ENCODE measurements around the gene SYTL1. TPM values are rescaled to one million over a fixed set of nuclear protein-coding genes. Genes with fewer than 3 reads are reported as not detected.

SYTL1 gene
- polyA plus RNA-seq, 1 donor from 2014 or later: not detected

- H3K9me2 ChIP-seq (ENCODE audit: insufficient read depth, low read length): no peaks in the 10 kb centered on the region
- H3K4me3 ChIP-seq (ENCODE audit: low read length): no peak overlapping the region
- peaks cover 8% of the 10 kb centered on the region for H3K79me2 ChIP-seq (replicated peaks; ENCODE audit: insufficient read depth, low read length)
- TF ChIP-seq TAF1 (IDR thresholded peaks at IDR 0.05; ENCODE audit: low read depth): no peak
- no peaks in the 10 kb centered on the region for H4K20me1 ChIP-seq (ENCODE audit: insufficient read depth)
- no peaks in the 10 kb centered on the region for H3K27me3 ChIP-seq (ENCODE audit: insufficient read depth, low read depth, low read length)
- no peaks in the 10 kb centered on the region for H3K36me3 ChIP-seq (ENCODE audit: insufficient read depth, low read length)
- no peak overlapping the region for H3K4me2 ChIP-seq (ENCODE audit: low read length)
- H3K9ac ChIP-seq (ENCODE audit: low read length): no peak overlapping the region
- H3F3A ChIP-seq (ENCODE audit: insufficient read depth, low read length, poor library complexity, severe bottlenecking): no peaks in the 10 kb centered on the region
- H2AFZ ChIP-seq (ENCODE audit: low read depth, low read length): no peak overlapping the region
- H3K27ac ChIP-seq (ENCODE audit: low read length): no peak overlapping the region
- no peaks in the 10 kb centered on the region for H3K9me3 ChIP-seq (ENCODE audit: low read length)
Observed at GRCh38 chr1:27318136-27318535, 23.7 kb upstream of the SYTL1 start.

- H3K9me3 ChIP-seq (ENCODE audit: low read length): no peaks in the 10 kb centered on the region
- no peaks in the 10 kb centered on the region for H3K27me3 ChIP-seq (ENCODE audit: insufficient read depth, low read depth, low read length)
- no peak overlapping the region for H3K27ac ChIP-seq (ENCODE audit: low read length)
- no peak overlapping the region for H3K4me3 ChIP-seq (ENCODE audit: low read length)
- no peaks in the 10 kb centered on the region for H4K20me1 ChIP-seq (ENCODE audit: insufficient read depth)
- no peaks in the 10 kb centered on the region for H3F3A ChIP-seq (ENCODE audit: insufficient read depth, low read length, poor library complexity, severe bottlenecking)
- H3K9me2 ChIP-seq (ENCODE audit: insufficient read depth, low read length): no peaks in the 10 kb centered on the region
- H3K4me2 ChIP-seq (ENCODE audit: low read length): no peak overlapping the region
- TF ChIP-seq EZH2 (IDR thresholded peaks at IDR 0.05; ENCODE audit: borderline replicate concordance, insufficient read depth, low read length, poor library complexity, severe bottlenecking) (no peak), REST (IDR thresholded peaks at IDR 0.05; ENCODE audit: borderline replicate concordance) (no peak), POLR2AphosphoS5 (IDR thresholded peaks at IDR 0.05) (no peak), TAF1 (IDR thresholded peaks at IDR 0.05; ENCODE audit: low read depth) (no peak), SMC3 (conservative IDR thresholded peaks at IDR 0.05; ENCODE audit: poor library complexity) (no peak), RAD21 (conservative IDR thresholded peaks at IDR 0.05) (no peak), CTCF (IDR thresholded peaks at IDR 0.05; ENCODE audit: poor library complexity, severe bottlenecking) (no peak), EP300 (conservative IDR thresholded peaks at IDR 0.05; ENCODE audit: poor library complexity, severe bottlenecking) (no peak), MXI1 (conservative IDR thresholded peaks at IDR 0.05; ENCODE audit: poor library complexity, severe bottlenecking) (no peak)
- no peak overlapping the region for H3K9ac ChIP-seq (ENCODE audit: low read length)
- no peaks in the 10 kb centered on the region for H3K36me3 ChIP-seq (ENCODE audit: insufficient read depth, low read length)
- H3K79me2 ChIP-seq (replicated peaks; ENCODE audit: insufficient read depth, low read length): peaks cover 12% of the 10 kb centered on the region
- H2AFZ ChIP-seq (ENCODE audit: low read depth, low read length): no peak overlapping the region
Observed at GRCh38 chr1:27318596-27318995, 23.2 kb upstream of the SYTL1 start.

Measured in neural cell (in vitro differentiated cells).